Measurements from ENCODE around the gene NXT1.
A peak's percentile ranks its signal among the peaks of the same experiment; 100 is the strongest.
"Not testable (repeated sequence)": the region's sequence is repeated elsewhere in the genome, so short reads cannot be mapped to it uniquely, and the experiment has no call there.

NXT1 gene

DNA sequence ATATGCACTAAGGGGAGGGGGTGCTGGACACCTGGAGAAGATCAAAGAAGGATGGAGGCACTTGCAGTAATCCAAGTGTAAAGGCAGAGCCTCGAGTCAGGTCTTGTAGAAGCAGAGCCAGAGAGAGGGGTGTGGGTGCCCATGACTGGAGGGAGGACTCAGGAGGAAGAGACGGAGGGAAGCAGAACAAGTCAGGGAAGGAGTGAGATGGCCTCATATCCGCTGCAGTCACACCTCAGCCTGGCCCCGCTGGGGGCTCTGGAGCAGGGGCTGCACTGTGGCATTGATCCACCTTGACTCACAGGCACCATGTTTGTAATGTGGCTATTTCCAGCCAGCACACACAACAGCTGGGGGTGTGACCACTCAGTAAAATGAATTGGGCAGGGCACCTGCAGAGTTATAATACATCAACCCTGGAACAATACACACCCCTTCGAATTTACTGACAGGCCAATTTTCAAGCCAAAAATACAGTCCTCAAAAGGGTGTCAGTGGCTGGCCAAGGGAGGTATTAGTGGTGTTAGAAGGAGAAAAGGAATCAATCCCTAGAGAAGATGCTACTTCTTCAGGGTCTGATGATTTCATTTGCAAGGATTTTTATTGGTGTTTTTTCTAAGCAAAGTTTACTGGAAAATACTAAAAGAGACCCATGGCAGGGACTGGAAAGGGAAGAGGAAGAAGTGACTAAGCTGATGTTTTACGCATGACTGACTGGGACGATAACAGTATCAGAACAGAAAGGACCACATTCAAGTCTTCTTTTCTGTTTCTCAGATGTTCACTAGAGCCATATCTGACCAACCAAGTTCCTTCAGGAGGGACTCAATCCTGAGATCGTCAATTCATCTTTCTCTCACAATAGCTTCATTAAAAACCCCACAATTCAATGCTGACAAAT lies 18.9 kb upstream of the NXT1 start:
- no peak for DNase-seq (ENCODE audit: low spot score)

- no peak for DNase-seq (ENCODE audit: low spot score)
Measured at GRCh38 chr20:23332467-23332866, 18.1 kb upstream of the NXT1 start.

GRCh38 chr20:23334111-23334510 lies 16.5 kb upstream of the NXT1 start:
- no peak for DNase-seq (ENCODE audit: low spot score)

DNA sequence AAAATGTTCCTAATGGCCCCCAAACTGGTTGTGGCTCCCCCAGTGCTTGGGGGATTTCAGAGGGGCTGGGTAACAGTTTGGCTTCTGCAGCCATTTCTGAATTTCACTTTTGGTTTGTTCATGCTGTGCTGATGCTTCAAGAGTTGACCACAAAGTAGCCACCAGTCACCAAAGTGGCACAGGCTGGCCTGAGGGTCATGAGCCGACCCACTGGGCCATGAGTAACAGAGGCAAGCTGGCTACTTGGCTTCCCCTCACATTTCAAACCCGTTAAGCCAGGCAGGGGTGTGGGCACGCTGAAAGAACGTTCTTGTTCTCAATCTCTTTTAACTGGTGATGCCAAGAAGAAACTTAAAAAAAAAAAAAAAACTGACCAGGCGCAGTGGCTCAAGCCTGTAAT lies 15.1 kb upstream of the NXT1 start:
- DNase-seq (ENCODE audit: low spot score), result no peak

- no peak for DNase-seq (ENCODE audit: low spot score)
Measured at GRCh38 chr20:23336476-23336875, 14.1 kb upstream of the NXT1 start.

GRCh38 chr20:23337312-23337711 lies 13.3 kb upstream of the NXT1 start:
- no peak for DNase-seq (ENCODE audit: low spot score)

- no peak for DNase-seq (ENCODE audit: low spot score)
Measured at GRCh38 chr20:23339986-23340385, 10.6 kb upstream of the NXT1 start.

DNA sequence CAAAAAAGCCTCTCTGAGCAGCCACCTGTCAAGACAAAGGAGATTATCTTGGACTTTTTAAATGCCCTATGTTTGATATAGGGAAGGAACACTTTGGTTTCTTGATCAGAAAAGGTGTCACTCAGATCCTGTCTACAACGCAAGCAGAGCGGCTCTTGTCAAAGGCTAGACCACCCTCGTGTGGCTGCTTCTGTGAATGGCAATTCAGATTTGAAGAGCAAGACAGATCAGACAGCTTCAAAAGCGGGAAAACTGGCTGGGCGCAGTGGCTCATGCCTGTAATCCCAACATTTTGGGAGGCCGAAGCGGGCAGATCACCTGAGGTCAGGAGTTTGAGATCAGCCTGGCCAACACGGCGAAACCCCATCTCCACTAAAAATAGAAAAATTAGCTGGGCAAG lies 10.1 kb upstream of the NXT1 start:
- DNase-seq (ENCODE audit: low spot score), result peak; percentile 87

DNA sequence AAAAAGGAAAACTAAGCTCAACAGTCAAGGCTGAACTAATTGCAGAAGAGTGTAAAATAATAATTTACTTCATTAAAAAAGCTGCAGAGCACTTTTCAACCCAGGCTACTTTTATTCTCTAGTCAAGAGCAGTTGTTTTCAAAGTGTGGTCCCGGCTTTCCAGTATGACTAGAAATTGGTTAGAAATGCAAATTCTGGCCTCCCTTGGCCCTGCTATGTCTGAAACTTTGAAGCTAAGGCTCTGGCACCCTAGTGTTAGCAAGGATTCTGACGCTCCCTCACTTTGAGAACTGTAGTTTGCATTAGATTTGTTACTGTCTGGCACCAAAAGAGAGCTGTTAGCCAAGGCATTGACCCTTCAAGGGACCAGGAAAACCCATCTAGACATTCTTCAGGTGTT lies 9.5 kb upstream of the NXT1 start:
- DNase-seq (ENCODE audit: low spot score), result no peak

- no peak for DNase-seq (ENCODE audit: low spot score)
Measured at GRCh38 chr20:23343590-23343989, 7.0 kb upstream of the NXT1 start.

GRCh38 chr20:23344336-23344735 lies 6.3 kb upstream of the NXT1 start:
- DNase-seq (ENCODE audit: low spot score), result no peak

GRCh38 chr20:23346002-23346401 lies 4.6 kb upstream of the NXT1 start:
- no peak for DNase-seq (ENCODE audit: low spot score)

- no peak for DNase-seq (ENCODE audit: low spot score)
Measured at GRCh38 chr20:23347791-23348190, 2.8 kb upstream of the NXT1 start.

DNA sequence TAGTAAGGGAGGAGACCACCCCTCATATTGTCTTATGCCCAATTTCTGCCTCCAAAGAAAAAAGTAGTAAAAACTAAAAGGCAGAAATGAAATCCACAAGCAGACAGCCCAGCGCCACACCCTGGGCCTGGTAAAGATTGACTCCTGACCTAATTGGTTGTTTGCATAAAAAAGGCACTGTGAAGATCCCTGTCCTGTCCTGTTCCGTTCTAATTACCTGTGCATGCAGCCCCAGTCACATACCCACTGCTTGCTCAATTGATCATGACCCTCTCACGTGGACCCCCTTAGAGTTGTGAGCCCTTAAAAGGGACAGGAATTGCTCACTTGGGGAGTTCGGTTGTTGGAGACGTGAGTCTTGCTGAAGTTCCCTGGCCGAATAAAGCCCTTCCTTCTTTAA lies 2.1 kb upstream of the NXT1 start:
- DNase-seq (ENCODE audit: low spot score), result not testable (repeated sequence)

GRCh38 chr20:23349338-23350195 lies 1.0 kb upstream of the NXT1 start:
- peak; percentile 61 for DNase-seq (ENCODE audit: low spot score)

GRCh38 chr20:23350904-23351838 lies 580 bp downstream of the NXT1 start:
- DNase-seq (ENCODE audit: low spot score), result no peak

GRCh38 chr20:23356203-23356602 lies 5.6 kb downstream of the NXT1 start:
- DNase-seq (ENCODE audit: low spot score), result no peak

DNA sequence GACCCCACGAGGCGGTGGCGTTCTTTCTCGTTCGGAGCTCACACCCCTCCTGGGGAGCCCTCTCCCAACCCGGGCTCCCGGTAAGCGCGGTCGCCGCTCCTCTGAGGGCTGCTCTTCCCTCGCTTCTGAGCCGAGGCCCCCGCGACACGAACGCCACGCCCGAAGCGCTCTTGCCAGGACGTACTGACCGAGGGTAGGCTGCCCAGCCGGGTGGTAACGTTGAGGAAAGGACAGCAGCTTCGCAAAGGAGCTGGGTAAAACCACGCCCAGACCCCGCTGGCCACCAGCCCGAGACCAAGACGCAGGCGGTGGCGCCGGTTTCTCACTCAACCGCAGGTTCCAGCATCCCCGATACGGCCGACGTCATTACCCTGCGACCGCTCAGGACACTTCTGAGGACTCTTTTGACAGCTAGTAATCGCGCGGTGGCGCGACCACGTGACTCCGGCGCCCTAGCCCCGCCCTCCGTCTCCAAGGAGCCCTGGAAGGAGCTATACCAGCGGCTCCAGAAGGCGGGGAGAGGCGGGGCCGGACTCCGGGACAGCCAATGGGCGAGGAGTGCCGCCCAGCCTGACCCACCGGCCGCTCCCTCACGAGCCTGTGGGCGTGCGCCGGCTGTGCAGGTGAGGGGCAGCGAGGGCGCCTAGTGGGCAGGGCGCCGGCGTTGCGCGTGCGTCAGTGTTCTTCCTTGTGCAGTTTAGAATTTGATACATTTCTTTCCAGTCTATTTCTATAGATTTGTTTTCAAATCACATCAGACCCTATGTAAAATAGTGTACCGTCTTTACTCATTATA lies 7.4 kb downstream of the NXT1 start:
- DNase-seq (ENCODE audit: low spot score), result peak; percentile 93

DNA sequence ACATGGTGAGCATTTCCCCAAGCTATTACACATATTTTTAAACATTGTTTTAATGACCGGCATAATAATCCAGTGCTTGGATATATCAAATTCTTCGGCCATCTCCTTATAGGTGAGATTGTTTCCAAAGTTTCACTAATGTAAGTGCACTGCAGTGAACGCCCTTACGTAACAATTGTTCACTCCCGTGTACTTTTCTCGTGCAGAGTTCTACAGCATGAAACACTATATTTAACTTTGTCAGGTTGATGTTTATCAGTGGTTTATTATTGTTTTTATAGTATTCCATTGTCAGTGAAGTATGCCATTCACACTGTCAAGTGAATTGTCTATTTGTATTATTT lies 7.9 kb downstream of the NXT1 start:
- no peak for DNase-seq (ENCODE audit: low spot score)

- DNase-seq (ENCODE audit: low spot score), result peak; percentile 77
Measured at GRCh38 chr20:23358923-23359593, 8.5 kb downstream of the NXT1 start.

GRCh38 chr20:23360531-23360930 lies 9.9 kb downstream of the NXT1 start:
- DNase-seq (ENCODE audit: low spot score), result no peak
